ENCODE results near the gene VSIR.
A peak's percentile ranks its signal among the peaks of the same experiment; 100 is the strongest.

The VSIR gene

DNA sequence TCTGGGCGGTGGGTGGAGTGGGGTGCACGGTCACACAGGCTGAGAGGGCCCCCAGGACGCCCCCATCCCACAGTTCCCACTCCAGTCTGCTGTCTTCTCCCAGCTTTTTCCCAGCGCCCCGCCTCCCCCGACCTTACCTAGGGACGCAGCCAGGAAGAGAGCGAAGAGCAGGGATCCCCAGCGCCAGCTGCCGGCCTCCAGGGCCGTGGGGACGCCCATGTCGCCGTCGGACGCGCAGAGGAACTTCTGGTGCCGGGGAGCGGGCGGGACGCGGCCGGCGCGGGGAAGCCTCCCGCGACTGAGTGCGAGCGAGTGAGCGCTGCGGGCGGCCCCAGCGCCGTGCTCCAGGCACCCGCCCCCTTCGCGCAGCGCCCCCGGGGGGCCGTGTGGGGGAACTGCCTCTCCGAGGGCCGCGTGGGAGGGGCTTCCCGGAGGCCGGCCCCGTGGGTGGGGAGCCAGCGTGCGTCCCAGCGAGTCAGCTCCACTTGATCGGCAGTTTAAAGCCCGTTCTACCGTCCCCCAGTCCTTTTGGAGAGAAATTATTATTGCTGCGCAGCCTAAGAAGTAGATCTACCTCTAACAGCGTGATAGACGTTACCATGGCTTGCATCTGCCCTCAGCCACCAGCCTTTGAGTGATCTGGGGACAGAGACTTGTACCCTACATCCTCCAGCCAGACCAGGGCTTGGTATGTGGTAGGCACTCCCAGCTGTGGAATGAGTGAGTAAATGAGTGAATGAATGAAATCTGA lies at the start of gene VSIR:
Gene VSIR (minus strand): TSS at position 300 of the 751 bp plus-strand sequence. CDS start 81 bp downstream, at position 219.
- intact Hi-C loops (cut with DNase I) = no loop called here

DNA sequence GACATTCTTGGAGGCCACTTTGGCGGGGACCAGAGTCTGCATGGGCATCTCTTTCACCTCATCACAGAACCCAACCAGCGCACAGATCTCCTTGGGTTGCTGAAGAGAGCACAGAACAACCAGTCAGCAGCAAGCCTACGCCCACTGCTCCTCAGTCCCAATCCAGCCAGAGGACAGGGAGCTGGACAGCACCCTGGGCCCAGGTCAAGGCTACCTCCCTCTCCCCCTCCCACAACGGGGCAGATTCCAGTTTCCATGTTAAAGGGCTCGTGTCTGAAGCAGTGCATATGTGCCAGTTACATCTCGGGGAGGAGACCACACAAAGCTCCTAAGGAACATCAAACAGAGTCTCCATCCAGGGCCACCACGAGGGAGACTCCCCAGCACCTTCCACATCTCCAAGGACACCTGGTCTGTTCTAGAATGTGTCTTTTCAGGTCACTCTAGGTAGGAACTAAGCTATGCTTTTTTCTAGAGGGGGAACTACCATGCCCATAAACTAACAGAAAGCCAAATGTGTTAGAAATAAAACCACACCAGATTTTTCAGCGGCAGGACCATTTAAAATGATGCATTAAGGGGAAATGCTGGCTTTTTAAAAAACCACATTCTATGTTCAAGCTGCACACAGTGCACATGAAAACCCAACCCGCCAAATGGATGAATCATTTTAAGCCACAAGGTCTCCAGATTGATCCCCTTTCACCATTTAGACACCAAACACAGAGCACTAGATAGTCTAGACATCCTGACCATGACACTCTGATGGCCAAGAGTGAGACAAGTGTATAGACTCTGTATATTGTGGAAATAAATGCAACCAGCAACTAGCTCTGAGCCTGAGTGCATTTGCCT lies 48.8 kb upstream of the VSIR start:
- DNase-seq = peak in 1 of 10 donors; percentile 43
- intact Hi-C loops (cut with DNase I) = no loop called here

More for the DNA sequence above, at the start of gene VSIR:
- peak; percentile 38 to 97 (median 80) for DNase-seq

DNA sequence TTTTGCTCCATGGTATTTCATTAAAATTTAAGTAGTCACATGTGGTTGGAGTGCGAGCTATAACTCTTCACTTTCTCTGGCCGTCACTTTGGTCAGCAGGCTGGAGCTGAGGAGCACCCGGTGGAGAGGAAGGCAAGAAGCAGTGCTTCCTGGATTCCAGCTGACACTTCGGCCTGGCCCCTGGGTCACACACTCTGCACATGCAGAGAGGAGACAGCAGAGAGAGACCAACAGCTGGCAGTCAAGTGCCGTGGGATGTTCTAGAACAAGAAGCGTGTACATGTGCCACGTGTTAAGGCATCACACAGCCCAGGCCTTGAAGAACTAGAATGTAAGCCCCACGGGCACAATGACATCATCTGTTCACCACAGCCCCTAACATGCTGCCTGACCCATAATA lies 47.6 kb upstream of the VSIR start:
- intact Hi-C loops (cut with DNase I) = no loop called here
- peak in 1 of 10 donors; percentile 63 for DNase-seq

DNA sequence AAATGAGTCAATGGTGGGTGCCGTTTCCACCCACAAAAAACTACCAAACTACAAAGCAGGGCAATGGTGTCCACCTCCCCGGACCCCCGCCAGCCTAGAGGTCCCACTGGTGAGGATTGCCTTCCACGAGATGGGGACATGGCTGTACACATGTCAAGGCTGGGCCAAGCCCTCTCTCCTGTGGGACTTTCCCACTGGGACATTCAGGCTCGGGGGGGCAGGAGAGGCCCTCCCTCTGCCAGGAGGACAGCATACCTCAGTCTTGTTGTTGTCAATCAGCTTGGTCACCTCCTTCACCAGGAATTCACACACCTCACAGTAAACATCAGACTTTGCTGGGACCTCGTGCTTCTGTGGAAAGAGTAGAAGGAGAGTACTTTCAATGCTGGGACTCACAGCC lies 46.7 kb upstream of the VSIR start:
- DNase-seq = peak in 1 of 10 donors; percentile 65
- intact Hi-C loops (cut with DNase I) = no loop called here

DNA sequence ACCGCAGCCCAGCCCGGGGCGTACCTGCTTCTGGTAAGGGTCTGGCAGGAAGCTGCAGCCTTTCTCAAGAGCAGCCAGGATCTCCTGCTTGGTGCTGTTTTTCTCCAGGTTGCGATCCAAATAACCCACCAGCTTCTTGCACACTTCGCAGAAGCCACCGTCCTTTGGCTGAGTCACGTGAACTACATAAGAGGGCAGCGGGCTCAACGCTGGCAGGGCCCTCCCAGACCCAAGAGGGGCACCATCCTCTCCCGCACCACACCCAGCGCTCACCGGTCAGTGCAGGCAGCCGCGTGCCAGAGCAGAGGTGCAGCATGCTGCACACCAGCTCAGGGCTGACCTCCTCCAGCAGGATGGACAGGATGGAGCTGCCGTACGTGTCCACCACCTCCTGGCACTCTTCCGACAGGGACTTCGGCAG lies 46.1 kb upstream of the VSIR start:
- intact Hi-C loops (cut with DNase I) = no loop called here
- DNase-seq = peak in 1 of 10 donors; percentile 82

DNA sequence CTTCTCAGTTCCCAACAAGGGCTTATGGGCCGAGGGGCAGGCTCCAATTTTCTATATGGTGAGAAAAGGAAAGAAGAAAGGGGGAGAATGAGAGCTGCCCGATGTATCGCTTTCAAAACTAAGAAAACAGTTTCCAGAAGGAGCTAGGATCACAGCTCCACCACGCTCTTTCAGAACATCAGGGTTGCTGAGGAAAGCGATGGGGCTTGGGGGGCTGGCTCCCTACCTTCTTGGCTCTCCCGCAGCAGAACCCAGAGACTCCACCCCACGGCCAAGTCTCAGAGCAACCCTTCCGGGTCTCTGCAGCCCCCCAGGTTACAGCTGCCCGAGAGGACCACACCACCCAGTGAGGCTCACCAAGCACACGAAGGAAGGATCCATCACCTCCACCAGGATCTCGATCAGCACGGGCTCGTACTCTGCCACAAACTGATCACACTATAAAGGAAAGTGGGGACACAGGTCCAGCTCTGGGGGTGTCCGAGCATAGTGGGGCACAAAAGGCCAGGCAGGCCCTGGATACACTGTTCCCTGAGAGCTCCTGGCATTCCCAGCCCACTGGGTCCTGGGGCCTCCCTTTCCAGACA lies 45.4 kb upstream of the VSIR start:
- intact Hi-C loops (cut with DNase I) = no loop called here

DNA sequence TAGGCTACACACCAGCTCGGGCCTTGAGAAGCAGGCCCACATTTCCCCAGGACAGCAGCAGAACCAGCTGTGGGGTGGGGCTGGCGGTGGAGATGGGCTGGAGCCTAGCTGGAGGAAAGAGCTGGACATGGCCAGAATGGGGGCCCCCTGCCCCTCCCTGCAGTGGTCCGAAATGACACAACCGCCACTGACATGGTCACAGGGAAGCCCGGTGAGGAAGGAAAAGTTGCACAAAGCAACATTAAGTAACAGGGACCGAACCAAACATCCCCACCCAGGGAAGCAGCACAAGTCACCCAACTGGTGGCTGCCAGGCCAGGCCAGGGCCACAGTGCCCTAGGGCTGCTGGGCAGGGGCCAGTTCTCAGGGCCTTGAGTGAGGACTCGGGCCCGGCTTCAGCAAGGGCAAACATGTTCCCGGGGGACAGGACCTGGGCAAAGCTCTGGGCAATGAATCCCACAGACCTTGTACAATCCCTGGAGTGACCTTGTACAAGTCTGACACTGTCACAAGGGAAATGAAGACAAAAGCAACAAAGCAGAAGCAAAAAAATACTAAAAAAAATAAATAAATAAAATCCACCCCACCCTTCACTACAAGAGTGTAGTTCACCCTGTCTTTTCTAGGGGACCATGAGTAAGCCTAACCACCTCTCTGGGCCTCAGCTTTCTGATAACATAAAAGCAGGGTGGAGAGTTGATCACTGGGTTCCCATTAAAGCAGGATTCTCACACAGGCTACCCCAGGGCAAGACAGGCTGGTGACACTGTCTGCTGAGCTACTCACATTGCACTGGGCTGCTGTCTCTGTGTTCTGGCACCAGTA lies 44.7 kb upstream of the VSIR start:
- intact Hi-C loops (cut with DNase I) = no loop called here

More for the DNA sequence above, 45.4 kb upstream of the VSIR start:
- peak in 1 of 10 donors; percentile 63 for DNase-seq

DNA sequence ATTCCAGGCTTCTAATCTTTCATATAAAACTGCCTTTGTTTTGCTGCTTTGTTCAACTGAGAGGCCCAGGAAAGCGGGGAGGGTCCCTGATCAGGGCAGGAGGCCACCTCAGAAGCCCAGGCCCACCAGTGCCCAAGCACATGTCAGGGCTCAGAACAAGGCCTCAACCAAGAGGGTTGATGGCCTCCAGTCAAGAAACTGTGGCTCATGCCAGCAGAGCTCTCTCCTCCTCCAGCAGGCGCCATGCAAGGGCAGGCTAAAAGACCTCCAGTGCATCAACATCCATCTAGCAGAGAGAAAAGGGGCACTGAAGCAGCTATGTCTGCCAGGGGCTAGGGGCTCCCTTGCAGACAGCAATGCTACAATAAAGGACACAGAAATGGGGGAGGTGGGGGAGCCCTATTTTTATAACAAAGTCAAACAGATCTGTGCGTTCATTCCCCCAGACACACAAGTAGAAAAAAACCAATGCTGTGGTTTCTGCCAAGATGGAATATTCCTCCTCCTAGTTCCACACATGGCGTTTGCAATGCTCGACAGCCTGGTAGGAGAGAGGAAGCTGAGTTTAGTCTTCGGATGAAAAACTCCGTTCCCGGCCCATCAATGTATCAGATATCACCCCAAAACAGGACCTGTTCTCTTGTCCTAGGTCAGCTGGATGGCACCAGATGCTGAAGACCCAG lies 43.8 kb upstream of the VSIR start:
- intact Hi-C loops (cut with DNase I) = no loop called here
- DNase-seq = peak in 2 of 10 donors; percentile 79 to 88

More for the DNA sequence above, 44.7 kb upstream of the VSIR start:
- peak in 3 of 10 donors; percentile 23 to 88 (median 52) for DNase-seq

DNA sequence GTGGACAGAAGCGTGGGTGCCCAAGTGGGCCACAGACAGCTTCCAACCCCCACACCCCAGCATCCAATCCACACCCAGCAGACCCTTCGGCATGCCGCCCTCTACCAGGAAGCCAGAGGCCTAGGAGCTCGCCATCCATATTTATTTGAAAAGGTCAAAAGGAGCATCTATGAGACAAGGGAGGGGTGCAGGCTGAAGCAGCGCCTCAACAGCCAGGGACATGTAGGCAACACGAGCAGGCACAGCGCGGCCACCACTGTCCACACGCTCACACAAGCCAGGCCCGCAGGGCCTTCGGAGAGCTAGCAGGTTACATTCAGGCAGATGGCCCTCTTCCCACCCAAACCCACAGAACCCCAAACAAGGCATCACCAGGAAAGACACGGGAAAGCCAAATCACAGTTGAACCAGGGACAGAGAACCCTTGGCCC lies 43.1 kb upstream of the VSIR start:
- peak in 2 of 10 donors; percentile 79 to 85 for DNase-seq
- intact Hi-C loops (cut with DNase I) = no loop called here

DNA sequence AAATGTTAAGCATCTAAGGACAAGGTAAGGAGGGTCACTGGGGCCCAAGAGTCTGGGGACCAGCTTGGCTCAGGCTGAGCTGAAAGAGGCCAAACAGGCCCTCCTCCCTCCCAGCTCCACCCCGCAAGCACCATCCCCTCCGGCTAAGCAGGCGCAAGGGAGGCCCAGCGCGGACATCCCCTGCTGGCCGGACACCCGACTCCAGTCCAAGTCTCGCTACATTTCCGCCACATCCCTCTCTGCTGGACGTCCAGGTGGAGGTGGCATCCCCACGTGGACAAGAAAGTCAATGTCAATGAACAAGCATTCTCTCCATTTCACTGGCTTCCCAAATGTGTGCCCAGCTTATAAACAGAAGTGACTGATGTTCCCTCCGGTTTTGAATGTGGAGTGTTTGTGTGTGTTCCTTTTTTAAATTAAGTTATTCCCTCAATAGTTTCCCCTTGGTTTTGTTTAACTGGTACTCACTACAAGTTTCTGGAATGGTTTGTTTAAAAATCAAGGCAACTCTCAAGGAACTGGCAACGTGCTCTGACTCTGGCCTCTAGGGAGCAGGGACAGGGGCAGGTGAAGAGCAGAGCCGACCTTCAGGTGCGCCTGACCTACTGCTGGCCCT lies 42.3 kb upstream of the VSIR start:
- DNase-seq = peak in 2 of 10 donors; percentile 63 to 70
- intact Hi-C loops (cut with DNase I) = no loop called here

DNA sequence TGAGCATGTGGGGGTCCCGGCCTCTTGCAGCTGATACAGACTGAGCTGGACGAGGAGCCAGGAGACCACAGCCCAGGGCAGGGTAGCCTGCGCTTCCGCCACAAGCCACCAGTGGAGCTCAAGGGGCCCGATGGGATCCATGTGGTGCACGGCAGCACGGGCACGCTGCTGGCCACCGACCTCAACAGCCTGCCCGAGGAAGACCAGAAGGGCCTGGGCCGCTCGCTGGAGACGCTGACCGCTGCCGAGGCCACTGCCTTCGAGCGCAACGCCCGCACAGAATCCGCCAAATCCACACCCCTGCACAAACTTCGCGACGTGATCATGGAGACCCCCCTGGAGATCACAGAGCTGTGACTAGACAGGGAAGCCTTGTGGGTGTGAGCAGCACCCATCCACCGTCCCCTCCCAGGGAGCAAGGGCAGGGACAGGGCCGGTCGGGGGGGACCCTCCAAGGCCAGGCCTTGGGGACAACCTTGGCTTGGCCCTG lies 41.6 kb upstream of the VSIR start:
- peak in 2 of 10 donors; percentile 80 to 81 for DNase-seq
- intact Hi-C loops (cut with DNase I) = loop anchor here (5.0 kb wide), 3 partner anchors 82 to 498 kb away; partner anchors contain the start of gene SLC29A3

DNA sequence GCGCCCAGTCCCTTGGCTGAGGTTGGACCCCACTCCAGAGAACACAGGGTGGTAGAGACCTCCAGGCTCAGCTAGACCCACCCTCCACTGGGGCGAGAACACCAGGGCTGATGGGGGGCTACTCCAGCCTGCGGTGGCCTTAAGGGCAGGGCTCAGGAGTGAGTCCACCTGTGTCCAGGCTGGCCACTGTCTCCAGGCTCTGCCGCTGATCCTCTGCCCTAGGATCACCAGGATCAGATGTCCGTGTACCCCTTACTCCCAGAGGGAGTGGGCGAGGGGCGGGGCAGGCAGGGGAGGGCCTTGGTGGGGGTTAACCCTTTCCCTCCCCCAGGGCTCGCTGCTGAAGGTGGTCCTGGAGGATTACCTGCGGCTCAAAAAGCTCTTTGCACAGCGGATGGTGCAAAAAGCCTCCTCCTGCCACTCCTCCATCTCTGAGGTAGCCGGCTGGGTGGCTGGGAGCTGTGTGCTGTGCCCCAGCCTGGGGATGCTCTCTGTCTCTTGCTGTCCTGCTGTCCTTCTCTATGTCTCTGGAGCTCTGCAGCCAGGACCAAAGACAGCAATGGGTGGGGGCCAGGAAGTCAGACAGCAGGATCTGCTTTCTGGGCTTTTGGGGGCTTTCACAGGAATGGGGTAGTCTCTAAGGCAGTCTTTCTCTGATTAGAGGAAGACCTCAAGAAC lies 39.7 kb upstream of the VSIR start:
- intact Hi-C loops (cut with DNase I) = loop anchor here (5.0 kb wide), 3 partner anchors 84 to 496 kb away; partner anchors contain the start of gene SLC29A3
- DNase-seq = peak in 3 of 10 donors; percentile 35 to 69 (median 62)

DNA sequence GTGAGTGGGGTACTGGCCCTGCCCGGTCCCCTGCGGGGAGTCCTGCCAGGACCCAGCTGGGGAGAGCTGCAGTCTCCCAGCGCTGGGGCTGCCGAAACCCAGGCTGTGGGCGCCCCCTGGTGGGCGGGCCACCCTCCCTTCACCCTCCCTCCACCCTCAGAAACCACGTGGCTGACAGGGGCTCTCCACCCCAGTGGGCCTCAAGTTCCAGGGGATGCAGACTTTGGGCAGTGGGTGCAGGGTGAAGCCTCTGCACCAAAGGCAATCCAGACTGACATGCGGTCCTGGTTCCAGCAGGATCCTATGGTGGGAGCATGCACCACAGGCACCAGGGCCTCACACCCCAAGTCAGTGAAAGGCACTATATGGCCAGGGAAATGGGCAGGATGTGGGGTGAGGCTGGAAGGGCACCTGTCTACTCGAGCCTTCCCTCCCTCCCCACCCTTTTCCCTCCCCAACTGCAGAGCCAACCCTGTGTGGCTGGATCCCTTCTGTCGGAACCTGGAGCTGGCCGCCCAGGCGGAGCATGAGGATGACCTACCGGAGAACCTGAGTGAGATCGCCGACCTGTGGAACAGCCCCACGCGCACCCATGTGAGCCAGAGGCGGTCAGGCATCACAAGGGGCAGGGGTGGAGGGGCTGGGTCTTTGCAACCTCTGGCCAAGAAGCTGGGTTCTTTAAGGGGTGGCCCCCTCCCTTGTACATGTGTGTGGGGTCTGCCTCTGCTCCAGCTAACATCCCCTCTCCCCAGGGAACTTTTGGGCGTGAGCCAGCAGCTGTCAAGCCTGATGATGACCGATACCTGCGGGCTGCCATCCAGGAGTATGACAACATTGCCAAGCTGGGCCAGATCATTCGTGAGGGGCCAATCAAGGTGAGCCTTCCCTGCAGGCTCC lies 38.9 kb upstream of the VSIR start:
- intact Hi-C loops (cut with DNase I) = loop anchor here (5.0 kb wide), 3 partner anchors 85 to 495 kb away; partner anchors contain the start of gene SLC29A3

DNA sequence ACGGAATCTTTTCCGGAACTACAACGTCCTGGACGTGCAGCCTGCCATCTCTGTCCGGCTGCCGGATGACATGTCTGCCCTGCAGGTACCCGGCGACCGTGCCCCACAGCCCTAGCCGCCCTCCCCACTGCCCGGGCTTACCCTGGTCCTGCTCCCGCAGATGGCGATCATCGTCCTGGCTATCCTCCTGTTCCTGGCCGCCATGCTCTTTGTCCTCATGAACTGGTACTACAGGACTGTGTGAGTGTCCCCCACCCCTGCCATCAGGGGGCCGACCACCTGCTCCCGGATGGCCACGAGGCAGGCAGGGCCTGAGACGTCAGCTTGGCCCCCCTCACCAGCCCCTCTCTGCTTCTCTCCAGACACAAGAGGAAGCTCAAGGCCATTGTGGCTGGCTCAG lies 38.0 kb upstream of the VSIR start:
- DNase-seq = peak in 3 of 10 donors; percentile 54 to 83 (median 64)
- intact Hi-C loops (cut with DNase I) = loop anchor here (5.0 kb wide), 3 partner anchors 86 to 494 kb away; partner anchors contain the start of gene SLC29A3

More for the DNA sequence above, 38.9 kb upstream of the VSIR start:
- DNase-seq = peak; percentile 41 to 97 (median 75)

DNA sequence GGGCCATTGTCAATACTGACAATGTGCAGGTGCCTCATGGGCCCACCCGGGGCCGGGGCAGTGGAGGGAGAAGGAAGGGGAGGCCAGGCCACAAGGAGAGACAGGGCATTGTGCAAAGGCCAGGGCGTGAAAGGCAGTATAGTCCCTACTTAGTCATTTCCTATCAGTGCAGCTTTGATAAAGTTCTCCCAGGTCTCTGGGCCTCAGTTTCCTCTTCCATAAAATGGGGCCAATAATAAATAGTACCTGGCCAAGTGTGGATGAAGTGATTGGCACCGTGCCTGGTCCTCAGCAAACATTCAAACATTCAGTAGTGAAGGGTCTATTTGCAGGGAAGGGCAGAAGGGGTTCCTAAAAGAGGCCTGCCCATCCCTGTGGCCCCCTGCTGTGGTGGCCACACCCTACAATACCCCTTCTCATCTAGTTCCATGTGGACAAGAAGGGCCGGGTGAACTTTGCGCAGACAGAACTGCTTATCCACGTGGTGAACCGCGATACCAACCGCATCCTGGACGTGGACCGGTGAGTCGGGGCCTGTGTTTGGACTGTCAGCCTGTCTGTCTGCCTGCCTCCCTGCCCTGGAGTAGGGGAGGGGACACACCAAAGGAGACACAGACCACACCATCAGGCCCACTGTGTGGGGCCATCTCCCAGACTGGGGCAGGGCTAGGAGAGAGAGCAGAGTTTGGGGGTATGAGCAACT lies 36.9 kb upstream of the VSIR start:
- peak in 3 of 10 donors; percentile 59 to 69 (median 61) for DNase-seq

DNA sequence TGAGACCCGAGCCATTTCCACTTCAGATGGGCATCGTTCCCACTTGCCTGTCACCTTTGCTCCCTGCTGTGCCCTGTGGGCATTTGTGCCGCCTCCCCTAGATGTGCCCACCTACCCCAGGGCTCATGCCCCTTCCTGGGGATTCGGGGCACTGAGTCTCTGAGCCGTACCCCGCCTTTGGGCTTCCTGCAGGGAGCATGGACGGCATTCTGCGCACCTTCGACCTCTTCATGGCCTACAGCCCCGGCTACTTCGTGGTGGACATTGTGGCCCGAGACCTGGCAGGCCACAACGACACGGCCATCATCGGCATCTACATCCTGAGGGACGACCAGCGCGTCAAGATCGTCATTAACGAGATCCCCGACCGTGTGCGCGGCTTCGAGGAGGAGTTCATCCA lies 36.3 kb upstream of the VSIR start:
- intact Hi-C loops (cut with DNase I) = loop anchor here (5.0 kb wide), 3 partner anchors 88 to 492 kb away; partner anchors contain the start of gene SLC29A3
- DNase-seq = peak in 3 of 10 donors; percentile 47 to 83 (median 72)

More for the DNA sequence above, 36.9 kb upstream of the VSIR start:
- intact Hi-C loops (cut with DNase I) = loop anchor here (5.0 kb wide), 3 partner anchors 87 to 493 kb away; partner anchors contain the start of gene SLC29A3
